ENCODE measurements around the gene ICA1. TPM values are rescaled to one million over a fixed set of nuclear protein-coding genes. Genes with fewer than 3 reads are reported as not detected.

ICA1 gene
- total RNA-seq = 2.1 TPM in 1 of 2 replicates, not detected in the other

DNA sequence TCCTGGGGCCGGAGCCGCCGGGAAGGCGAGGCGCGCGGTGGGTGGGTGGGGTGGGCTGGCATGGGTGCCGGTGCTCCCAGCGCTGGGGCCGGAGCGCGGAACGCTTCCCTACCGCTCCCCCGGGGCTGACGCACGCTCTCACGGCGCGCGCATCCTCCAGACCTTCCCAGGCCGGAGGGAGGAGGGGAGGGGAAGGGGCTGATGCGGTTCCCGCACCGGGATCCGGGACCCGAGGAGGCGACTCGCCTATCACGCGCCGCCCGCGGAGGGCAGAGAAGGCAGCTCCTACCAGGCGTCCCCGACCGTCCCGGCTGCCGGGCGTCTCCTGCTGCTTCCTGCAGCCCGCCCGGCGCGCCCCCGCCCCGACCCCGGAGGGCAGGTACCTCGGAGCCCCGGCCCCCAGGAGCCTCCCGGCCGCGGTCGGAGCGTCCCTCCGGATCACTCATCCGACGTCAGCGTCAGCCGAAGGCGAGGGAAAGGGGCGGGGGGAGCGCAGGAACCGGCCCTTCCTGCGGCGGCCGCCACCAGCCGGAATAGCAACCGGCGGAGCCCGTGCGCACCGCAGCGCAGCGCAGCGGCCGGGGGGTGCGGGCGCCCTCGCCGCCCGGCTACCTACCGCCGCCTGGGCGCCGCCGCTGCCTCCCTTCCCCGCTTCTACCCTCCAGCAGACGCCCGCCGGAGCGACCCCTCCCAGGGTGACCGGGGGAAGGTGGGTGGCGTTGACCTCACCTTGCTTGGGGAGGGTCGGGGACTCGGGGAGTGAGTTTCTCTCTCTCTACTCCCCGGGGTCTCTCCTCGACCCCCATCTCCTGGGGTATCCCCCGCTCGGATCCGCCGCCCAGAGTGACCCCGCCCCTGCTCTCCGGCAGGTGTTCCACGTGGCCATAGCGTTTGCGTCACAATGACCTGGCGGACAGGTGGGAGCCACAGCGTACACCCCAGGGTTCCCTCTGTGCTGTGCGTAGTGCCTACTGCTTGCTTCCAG is at the start of gene ICA1:
Gene ICA1 (minus strand): TSS at position 457 of the 985 bp plus-strand sequence. CDS start 26,241 bp downstream, outside the sequence.

Other genes starting within 250 kb of the ICA1 start
- not detected in 2 replicates for gene NXPH1, start 171.4 kb upstream of the ICA1 start, total RNA-seq

Data from regular cardiac myocyte (primary cell).